GM19463 (cell line): ENCODE results near the gene EIF4G3.

Source experiments
- ATAC-seq: cut with Tn5 transposase; IDR thresholded peaks from one replicate; pipeline ENCODE4 v1.9.1; 2021; ENCODE audit warnings: mild to moderate bottlenecking, moderate library complexity; ENCODE audit not compliant: unreplicated experiment

Gene EIF4G3

GRCh38 chr1:20786253-20787028, 390.3 kb downstream of the EIF4G3 start:
- peak; percentile 84 for ATAC-seq

DNA sequence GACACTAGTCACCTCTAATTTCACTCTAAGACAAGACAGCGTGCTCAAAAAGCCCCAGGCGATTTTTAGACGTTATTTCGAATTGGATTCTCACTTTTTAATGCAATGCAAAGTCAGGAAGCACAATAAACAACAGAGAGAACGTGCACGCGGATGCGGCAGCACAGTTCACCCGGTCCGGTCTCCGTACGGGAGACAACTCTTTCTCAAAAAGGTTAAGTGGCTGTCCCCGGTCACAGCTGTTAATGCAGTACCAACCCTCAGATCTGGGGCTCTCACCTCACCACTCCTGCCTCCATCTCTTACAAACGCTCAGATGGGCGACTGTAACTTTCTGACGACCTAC, 390.8 kb downstream of the EIF4G3 start:
- no peak for ATAC-seq

DNA sequence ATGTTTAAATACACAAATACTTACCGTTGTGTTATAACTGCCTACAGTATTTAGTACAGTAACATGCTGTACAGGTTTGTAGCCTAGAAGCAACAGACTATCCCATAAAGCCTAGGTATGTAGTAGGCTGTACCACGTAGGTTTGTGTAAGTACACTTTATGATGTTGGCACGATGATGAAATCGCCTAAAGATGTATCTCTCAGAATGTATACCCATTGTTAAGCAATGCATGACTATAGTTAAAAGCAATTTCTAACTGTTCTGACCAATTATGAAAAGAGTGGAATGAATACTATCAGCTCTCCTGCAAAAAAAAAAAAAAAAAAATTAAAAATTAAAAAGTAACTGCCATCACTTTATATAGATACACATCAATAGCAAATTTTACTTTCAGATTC, 401.0 kb downstream of the EIF4G3 start:
- no peak for ATAC-seq

GRCh38 chr1:20771780-20772179, 404.9 kb downstream of the EIF4G3 start:
- no peak for ATAC-seq

DNA sequence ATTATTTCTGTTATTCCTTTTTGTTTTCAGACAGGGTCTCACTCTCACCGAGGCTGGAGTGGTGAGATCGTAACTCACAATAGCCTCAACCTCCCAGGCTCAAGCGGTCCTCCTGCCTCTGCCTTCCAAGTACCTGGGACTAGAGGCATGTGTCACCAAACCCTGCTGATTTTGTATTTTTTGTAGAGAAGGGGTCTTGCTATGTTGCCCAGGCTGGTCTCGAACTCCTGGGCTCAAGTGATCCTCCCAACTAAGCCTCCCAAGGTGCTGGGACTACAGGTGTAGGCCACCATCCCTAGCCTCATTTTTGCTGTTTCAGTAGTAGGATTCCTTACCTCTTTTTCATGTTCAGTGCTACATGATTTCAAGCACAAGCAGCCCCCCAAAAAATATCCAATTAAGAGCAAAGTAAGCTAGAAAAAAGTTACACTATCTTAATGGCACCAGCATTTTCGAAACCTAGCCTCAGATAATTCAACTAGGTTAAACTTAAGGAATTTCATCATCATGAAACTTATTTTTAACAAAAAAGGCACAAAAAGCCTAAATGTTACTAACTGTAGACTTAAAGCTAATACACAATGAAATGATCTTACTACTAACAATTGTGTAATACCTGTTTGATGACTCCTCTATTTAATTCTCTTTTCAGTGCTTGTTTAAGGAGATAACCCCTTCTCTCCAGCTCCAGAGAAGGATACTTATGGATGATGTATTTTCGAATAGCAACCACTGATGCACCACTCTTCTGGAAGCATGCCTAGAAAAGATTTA, 406.2 kb downstream of the EIF4G3 start:
- ATAC-seq: no peak

- no peak for ATAC-seq
Measured at GRCh38 chr1:20767271-20767670, 409.4 kb downstream of the EIF4G3 start.

GRCh38 chr1:20763417-20763816, 413.3 kb downstream of the EIF4G3 start:
- no peak for ATAC-seq

- ATAC-seq: no peak
Measured at GRCh38 chr1:20760322-20760721, 416.4 kb downstream of the EIF4G3 start.
